SK-N-SH treated with all-trans-retinoic acid at 6 μM for 48 hours (cell line): ENCODE measurements around the gene GTPBP8.

Experiments
- ATAC-seq: fragments of 200-7000 bp; cut with Tn5 transposase; 3 replicates; pipeline ENCODE4 v1.9.1; 2020; ENCODE audit warnings: mild to moderate bottlenecking, moderate library complexity
- BACH2 ChIP-seq: fragments of 250-450 bp; sonication (Bioruptor Pico); IDR thresholded peaks from 2 replicates; pipeline ENCODE4 v1.9.0; 2021; ENCODE audit warnings: mild to moderate bottlenecking, borderline replicate concordance
- CREB5 ChIP-seq: fragments of 250-450 bp; sonication (Bioruptor Pico); IDR thresholded peaks from 2 replicates; pipeline ENCODE4 v1.5.1; 2020; ENCODE audit warnings: low read depth, mild to moderate bottlenecking, moderate library complexity
- CSRNP3 ChIP-seq: fragments of 250-450 bp; sonication (Bioruptor Pico); IDR thresholded peaks from 2 replicates; pipeline ENCODE4 v1.5.1; 2021; ENCODE audit warnings: mild to moderate bottlenecking, moderate library complexity
- ESRRG ChIP-seq: fragments of 250-450 bp; sonication (Bioruptor Pico); IDR thresholded peaks from 2 replicates; pipeline ENCODE4 v1.6.1; 2021; ENCODE audit warnings: mild to moderate bottlenecking
- GLIS3 ChIP-seq: fragments of 250-450 bp; sonication (Bioruptor Pico); IDR thresholded peaks from 2 replicates; pipeline ENCODE4 v1.5.0; 2020; ENCODE audit warnings: mild to moderate bottlenecking, moderate library complexity
- OSR1 ChIP-seq: fragments of 250-450 bp; sonication (Bioruptor Pico); IDR thresholded peaks from 2 replicates; pipeline ENCODE4 v1.8.0; 2022; ENCODE audit warnings: moderate library complexity, mild to moderate bottlenecking, inconsistent platforms
- PPARA ChIP-seq: fragments of 250-450 bp; sonication (Bioruptor Pico); IDR thresholded peaks from 2 replicates; pipeline ENCODE4 v1.5.0; 2020; ENCODE audit warnings: mild to moderate bottlenecking, borderline replicate concordance
- RARB ChIP-seq: fragments of 250-450 bp; sonication (Bioruptor Pico); IDR thresholded peaks from 2 replicates; pipeline ENCODE4 v1.8.0; 2021; ENCODE audit warnings: mild to moderate bottlenecking, moderate library complexity
- SNAI2 ChIP-seq: fragments of 250-450 bp; sonication (Bioruptor Pico); IDR thresholded peaks from 2 replicates; pipeline ENCODE4 v1.5.0; 2020; ENCODE audit warnings: mild to moderate bottlenecking, moderate library complexity
- TCF4 ChIP-seq: fragments of 250-450 bp; sonication (Bioruptor Pico); IDR thresholded peaks from 2 replicates; pipeline ENCODE4 v1.8.0; 2021; ENCODE audit warnings: mild to moderate bottlenecking, moderate library complexity, borderline replicate concordance
- TOX ChIP-seq: fragments of 250-450 bp; sonication (Bioruptor Pico); IDR thresholded peaks from 2 replicates; pipeline ENCODE4 v1.8.0; 2021; ENCODE audit warnings: mild to moderate bottlenecking, moderate library complexity, borderline replicate concordance
- ZC3H10 ChIP-seq: fragments of 250-450 bp; sonication (Bioruptor Pico); IDR thresholded peaks from 2 replicates; pipeline ENCODE4 v1.5.1; 2021; ENCODE audit warnings: mild to moderate bottlenecking, moderate library complexity
- ZFP30 ChIP-seq: fragments of 450-650 bp; formaldehyde crosslinking; IDR thresholded peaks from 2 replicates; pipeline ENCODE4 v1.5.0; 2022; ENCODE audit warnings: mild to moderate bottlenecking, moderate library complexity
- ZNF70 ChIP-seq: fragments of 450-650 bp; formaldehyde crosslinking; IDR thresholded peaks from 2 replicates; pipeline ENCODE4 v1.5.0; 2020; ENCODE audit warnings: mild to moderate bottlenecking, moderate library complexity
- ZNF8 ChIP-seq: fragments of 450-650 bp; formaldehyde crosslinking; IDR thresholded peaks from 2 replicates; pipeline ENCODE4 v1.5.0; 2020; ENCODE audit warnings: mild to moderate bottlenecking, moderate library complexity
- TF ChIP-seq, protein P1 (sequence below): fragments of 250-450 bp; sonication (Bioruptor Pico); IDR thresholded peaks from 2 replicates; pipeline ENCODE4 v1.8.0; 2021; ENCODE audit warnings: low read depth, mild to moderate bottlenecking, moderate library complexity, borderline replicate concordance
- TF ChIP-seq, protein P2 (sequence below): fragments of 250-450 bp; sonication (Bioruptor Pico); IDR thresholded peaks from 2 replicates; pipeline ENCODE4 v1.5.0; 2020; ENCODE audit warnings: mild to moderate bottlenecking, moderate library complexity
- TF ChIP-seq, protein P3 (sequence below): fragments of 250-450 bp; sonication (Bioruptor Pico); IDR thresholded peaks from 2 replicates; pipeline ENCODE4 v1.8.0; 2020; ENCODE audit warnings: mild to moderate bottlenecking, moderate library complexity, borderline replicate concordance

The GTPBP8 gene

DNA sequence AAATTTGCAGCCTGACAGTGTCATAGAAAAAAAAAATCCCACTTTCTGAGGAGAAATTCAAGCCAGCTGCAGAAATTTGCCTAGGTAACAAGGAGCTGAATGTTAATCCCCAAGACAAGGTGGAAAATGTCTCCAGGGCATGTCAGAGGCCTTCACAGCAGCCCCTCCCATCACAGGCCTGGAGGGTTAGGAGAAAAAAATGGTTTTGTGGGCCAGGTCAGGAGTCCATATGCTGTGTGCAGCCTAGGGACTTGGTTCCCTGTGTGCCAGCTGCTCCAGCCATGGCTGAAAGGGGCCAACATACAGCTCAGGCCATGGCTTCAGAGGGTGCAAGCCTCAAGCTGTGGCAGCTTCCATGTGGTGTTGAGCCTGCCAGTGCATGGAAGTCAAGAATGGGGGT lies 27.1 kb upstream of the GTPBP8 start:
- ATAC-seq: no peak
- TF ChIP-seq OSR1 (CRISPR knock-in tag) (no peak), TCF4 (no peak), ZC3H10 (CRISPR knock-in tag) (no peak), SNAI2 (CRISPR knock-in tag) (no peak), CREB5 (no peak), CSRNP3 (CRISPR knock-in tag) (no peak), TOX (CRISPR knock-in tag) (no peak), ZNF70 (CRISPR knock-in tag) (no peak), PPARA (no peak), ZFP30 (CRISPR knock-in tag) (no peak), GLIS3 (no peak), ESRRG (CRISPR knock-in tag) (no peak), RARB (no peak)
- TF ChIP-seq, protein P1, sequence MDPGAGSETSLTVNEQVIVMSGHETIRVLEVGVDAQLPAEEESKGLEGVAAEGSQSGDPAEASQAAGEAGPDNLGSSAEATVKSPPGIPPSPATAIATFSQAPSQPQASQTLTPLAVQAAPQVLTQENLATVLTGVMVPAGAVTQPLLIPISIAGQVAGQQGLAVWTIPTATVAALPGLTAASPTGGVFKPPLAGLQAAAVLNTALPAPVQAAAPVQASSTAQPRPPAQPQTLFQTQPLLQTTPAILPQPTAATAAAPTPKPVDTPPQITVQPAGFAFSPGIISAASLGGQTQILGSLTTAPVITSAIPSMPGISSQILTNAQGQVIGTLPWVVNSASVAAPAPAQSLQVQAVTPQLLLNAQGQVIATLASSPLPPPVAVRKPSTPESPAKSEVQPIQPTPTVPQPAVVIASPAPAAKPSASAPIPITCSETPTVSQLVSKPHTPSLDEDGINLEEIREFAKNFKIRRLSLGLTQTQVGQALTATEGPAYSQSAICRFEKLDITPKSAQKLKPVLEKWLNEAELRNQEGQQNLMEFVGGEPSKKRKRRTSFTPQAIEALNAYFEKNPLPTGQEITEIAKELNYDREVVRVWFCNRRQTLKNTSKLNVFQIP (CRISPR knock-in tag): no peak
- TF ChIP-seq, protein P2, sequence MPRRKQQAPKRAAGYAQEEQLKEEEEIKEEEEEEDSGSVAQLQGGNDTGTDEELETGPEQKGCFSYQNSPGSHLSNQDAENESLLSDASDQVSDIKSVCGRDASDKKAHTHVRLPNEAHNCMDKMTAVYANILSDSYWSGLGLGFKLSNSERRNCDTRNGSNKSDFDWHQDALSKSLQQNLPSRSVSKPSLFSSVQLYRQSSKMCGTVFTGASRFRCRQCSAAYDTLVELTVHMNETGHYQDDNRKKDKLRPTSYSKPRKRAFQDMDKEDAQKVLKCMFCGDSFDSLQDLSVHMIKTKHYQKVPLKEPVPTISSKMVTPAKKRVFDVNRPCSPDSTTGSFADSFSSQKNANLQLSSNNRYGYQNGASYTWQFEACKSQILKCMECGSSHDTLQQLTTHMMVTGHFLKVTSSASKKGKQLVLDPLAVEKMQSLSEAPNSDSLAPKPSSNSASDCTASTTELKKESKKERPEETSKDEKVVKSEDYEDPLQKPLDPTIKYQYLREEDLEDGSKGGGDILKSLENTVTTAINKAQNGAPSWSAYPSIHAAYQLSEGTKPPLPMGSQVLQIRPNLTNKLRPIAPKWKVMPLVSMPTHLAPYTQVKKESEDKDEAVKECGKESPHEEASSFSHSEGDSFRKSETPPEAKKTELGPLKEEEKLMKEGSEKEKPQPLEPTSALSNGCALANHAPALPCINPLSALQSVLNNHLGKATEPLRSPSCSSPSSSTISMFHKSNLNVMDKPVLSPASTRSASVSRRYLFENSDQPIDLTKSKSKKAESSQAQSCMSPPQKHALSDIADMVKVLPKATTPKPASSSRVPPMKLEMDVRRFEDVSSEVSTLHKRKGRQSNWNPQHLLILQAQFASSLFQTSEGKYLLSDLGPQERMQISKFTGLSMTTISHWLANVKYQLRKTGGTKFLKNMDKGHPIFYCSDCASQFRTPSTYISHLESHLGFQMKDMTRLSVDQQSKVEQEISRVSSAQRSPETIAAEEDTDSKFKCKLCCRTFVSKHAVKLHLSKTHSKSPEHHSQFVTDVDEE (CRISPR knock-in tag): no peak
- TF ChIP-seq, all 23 proteins: peak for 0

DNA sequence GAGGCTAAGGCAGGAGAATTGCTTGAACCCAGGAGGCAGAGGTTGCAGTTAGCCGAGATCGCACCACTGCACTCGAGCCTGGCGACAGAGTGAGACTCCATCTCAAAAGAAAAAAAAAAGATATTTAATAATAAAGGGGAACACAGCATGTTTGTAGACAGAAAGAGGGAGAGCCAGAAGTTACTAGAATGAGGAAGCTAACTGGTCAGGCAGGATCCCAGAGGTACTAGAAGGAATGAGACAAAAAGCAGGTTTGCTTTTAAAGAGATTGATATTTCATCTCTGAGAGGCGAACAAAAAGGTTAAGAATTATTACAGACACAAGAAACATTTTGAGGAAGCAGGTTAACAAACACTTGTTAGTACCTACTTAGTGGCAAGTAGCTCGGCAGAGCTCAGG lies 25.1 kb upstream of the GTPBP8 start:
- TF ChIP-seq, protein P1 (CRISPR knock-in tag): no peak
- TF ChIP-seq, protein P3, sequence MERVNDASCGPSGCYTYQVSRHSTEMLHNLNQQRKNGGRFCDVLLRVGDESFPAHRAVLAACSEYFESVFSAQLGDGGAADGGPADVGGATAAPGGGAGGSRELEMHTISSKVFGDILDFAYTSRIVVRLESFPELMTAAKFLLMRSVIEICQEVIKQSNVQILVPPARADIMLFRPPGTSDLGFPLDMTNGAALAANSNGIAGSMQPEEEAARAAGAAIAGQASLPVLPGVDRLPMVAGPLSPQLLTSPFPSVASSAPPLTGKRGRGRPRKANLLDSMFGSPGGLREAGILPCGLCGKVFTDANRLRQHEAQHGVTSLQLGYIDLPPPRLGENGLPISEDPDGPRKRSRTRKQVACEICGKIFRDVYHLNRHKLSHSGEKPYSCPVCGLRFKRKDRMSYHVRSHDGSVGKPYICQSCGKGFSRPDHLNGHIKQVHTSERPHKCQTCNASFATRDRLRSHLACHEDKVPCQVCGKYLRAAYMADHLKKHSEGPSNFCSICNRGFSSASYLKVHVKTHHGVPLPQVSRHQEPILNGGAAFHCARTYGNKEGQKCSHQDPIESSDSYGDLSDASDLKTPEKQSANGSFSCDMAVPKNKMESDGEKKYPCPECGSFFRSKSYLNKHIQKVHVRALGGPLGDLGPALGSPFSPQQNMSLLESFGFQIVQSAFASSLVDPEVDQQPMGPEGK (CRISPR knock-in tag): no peak
- TF ChIP-seq ZC3H10 (CRISPR knock-in tag): no peak
- no peak for TF ChIP-seq BACH2 (CRISPR knock-in tag)
- TF ChIP-seq RARB: no peak
- TF ChIP-seq GLIS3: no peak
- TF ChIP-seq ZNF8 (CRISPR knock-in tag): no peak
- TF ChIP-seq, protein P2 (CRISPR knock-in tag): no peak
- no peak for TF ChIP-seq PPARA
- TF ChIP-seq TCF4: no peak
- TF ChIP-seq SNAI2 (CRISPR knock-in tag): no peak
- TF ChIP-seq, all 23 proteins: peak for 0
- ATAC-seq: no peak
